ENCODE results near the gene LMF2.

Gene LMF2

GRCh38 chr22:50548921-50549790 lies 41.7 kb upstream of the LMF2 start:
- no peak for DNase-seq (ENCODE audit: low read depth)
- no peak overlapping the region for H3K4me3 ChIP-seq (ENCODE audit: control insufficient read depth, low read depth, low read length)
- TF ChIP-seq CTCF (IDR thresholded peaks at IDR 0.05; ENCODE audit: control insufficient read depth, insufficient read depth, low read depth, low read length, missing control alignments) = no peak

- no peak overlapping the region for H3K4me3 ChIP-seq (ENCODE audit: control insufficient read depth, low read depth, low read length)
- no peak for DNase-seq (ENCODE audit: low read depth)
- no peak for TF ChIP-seq CTCF (IDR thresholded peaks at IDR 0.05; ENCODE audit: control insufficient read depth, insufficient read depth, low read depth, low read length, missing control alignments)
These were observed 40.8 kb upstream of the LMF2 start for GRCh38 chr22:50548040-50548920.

GRCh38 chr22:50547263-50547985 lies 39.9 kb upstream of the LMF2 start:
- no peak for TF ChIP-seq CTCF (IDR thresholded peaks at IDR 0.05; ENCODE audit: control insufficient read depth, insufficient read depth, low read depth, low read length, missing control alignments)
- DNase-seq (ENCODE audit: low read depth) = no peak
- no peak overlapping the region for H3K4me3 ChIP-seq (ENCODE audit: control insufficient read depth, low read depth, low read length)

GRCh38 chr22:50546326-50547262 lies 39.1 kb upstream of the LMF2 start:
- DNase-seq (ENCODE audit: low read depth) = no peak

DNA sequence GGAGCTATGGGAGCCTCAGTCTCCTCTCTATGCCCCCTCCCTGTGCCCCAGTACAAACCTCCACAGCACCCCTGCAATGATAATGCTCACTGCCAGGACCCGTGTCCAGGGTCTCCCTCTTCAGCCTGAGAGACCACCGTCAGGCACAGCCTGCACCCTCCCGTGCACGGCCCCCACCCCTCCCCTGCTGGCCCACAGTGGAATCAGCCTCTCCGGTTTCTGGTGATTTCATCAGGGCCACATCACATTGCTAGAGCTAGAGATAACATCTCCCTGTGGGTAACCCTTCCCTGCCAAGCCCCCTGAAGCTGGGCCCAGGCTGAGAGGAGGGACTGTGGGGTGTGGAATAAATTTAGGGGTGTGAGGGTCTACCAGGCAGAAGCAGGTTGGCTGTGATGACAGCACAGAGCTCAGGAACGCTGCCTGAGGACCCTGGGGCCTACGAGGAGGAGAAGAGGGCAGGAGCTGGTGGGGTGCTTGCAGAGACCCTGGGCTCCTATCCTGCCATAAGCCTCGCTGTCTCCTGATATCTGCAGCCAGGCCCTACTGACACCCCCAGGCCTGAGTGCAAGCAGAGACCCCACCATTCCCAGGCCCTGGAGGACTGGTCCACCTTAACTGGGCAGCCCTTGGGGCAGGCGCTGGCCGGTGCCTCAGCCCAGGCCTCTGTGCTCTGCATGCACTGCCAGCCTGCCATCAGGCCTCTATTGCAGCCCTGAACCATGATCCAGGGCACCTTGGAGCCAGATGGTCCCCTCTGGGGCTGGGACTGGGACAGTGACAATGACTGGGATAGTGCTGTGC lies 38.2 kb upstream of the LMF2 start, which contains the start of gene KLHDC7B:
Gene KLHDC7B (plus strand): TSS at position 378 of the 804 bp plus-strand sequence. CDS start 345 bp downstream, at position 723.
- H3K4me3 ChIP-seq (ENCODE audit: control insufficient read depth, low read depth, low read length) = no peak within 1 kb of the TSS

More at GRCh38 chr22:50546326-50547262, 39.1 kb upstream of the LMF2 start:
- H3K4me3 ChIP-seq (ENCODE audit: control insufficient read depth, low read depth, low read length) = no peak overlapping the region
- no peak for TF ChIP-seq CTCF (IDR thresholded peaks at IDR 0.05; ENCODE audit: control insufficient read depth, insufficient read depth, low read depth, low read length, missing control alignments)

More for the DNA sequence above, 38.2 kb upstream of the LMF2 start, which contains the start of gene KLHDC7B:
- no peak for DNase-seq (ENCODE audit: low read depth)
- TF ChIP-seq CTCF (IDR thresholded peaks at IDR 0.05; ENCODE audit: control insufficient read depth, insufficient read depth, low read depth, low read length, missing control alignments) = peak; percentile 45
